Endothelial cell of umbilical vein (primary cell): ENCODE data around the gene MVD. TPM values are rescaled to one million over a fixed set of nuclear protein-coding genes. Genes with fewer than 3 reads are reported as not detected.

ENCODE experiments used
- BruUV-seq: library from RNA; stranded (reverse); fragments of 400-500 nt; replicated peaks from 2 replicates; lab custom pipeline; 2021; lab: Mats Ljungman, UMichigan
- CTCF ChIA-PET: fragments of 300-600, 350-600 bp; sonication (Branson Sonifier 250); formaldehyde crosslinking; loops from one replicate; lab custom pipeline; 2021; ENCODE audit warnings: antibody characterized with exemption, inconsistent platforms; lab: Charles Lee
- POLR2A ChIA-PET: fragments of 300-600, 350-600 bp; sonication (Branson Sonifier 250); formaldehyde crosslinking; loops from one replicate; lab custom pipeline; 2021; ENCODE audit warnings: antibody characterized with exemption, inconsistent platforms; lab: Charles Lee
- DNase-seq: peaks from one replicate; pipeline ENCODE4 v3.0.0-alpha.2; 2011; ENCODE audit warnings: low read depth, low spot score
- FAIRE-seq: peaks from 2 replicates; lab custom pipeline; 2011; peaks lifted over from hg19 to GRCh38; lab: Jason Lieb, UNC
- H2AFZ ChIP-seq: 2 replicates; pipeline ENCODE4 v1.6.0; 2012; ENCODE audit warnings: low read depth, low read length, control low read depth, inconsistent platforms
- H3K27ac ChIP-seq: 2 replicates; pipeline ENCODE4 v1.5.1; 2011; ENCODE audit warnings: low read depth, mild to moderate bottlenecking, control low read depth, low read length, moderate library complexity; ENCODE audit not compliant: insufficient read depth
- H3K27me3 ChIP-seq, 2 experiments: 2 replicates each; pipeline versions ENCODE4 v1.6.0 to v1.6.1; 2011; ENCODE audit warnings: low read length in 2 of 2, mixed read lengths in 1 of 2; ENCODE audit not compliant: control insufficient read depth in 2 of 2, insufficient read depth in 2 of 2
- H3K36me3 ChIP-seq, 2 experiments: 2 replicates in 1 of 2; 3 replicates in 1 of 2; pipeline ENCODE4 v1.5.1; 2011; ENCODE audit warnings: low read length in 2 of 2, mild to moderate bottlenecking in 1 of 2, moderate library complexity in 1 of 2; ENCODE audit not compliant: control insufficient read depth in 2 of 2, insufficient read depth in 2 of 2; ENCODE audit errors: extremely low read depth in 1 of 2
- H3K4me1 ChIP-seq: 3 replicates; pipeline ENCODE4 v1.5.1; 2011; ENCODE audit warnings: mild to moderate bottlenecking, low read length; ENCODE audit not compliant: control insufficient read depth, insufficient read depth; ENCODE audit errors: extremely low read depth
- H3K4me2 ChIP-seq: 2 replicates; pipeline ENCODE4 v1.6.1; 2011; ENCODE audit warnings: low read length, control low read depth, mixed read lengths; ENCODE audit not compliant: insufficient read depth
- H3K4me3 ChIP-seq, 3 experiments: fragments of 200-600 bp in 1 of 3; sonication (generic), shearing (Covaris generic) in 1 of 3; replicated peaks in 1 of 3; 2 replicates each; pipeline ENCODE4 v1.5.1; 2011 to 2016; ENCODE audit warnings: control low read depth in 3 of 3, low read length in 3 of 3, mild to moderate bottlenecking in 2 of 3, inconsistent platforms in 1 of 3, low read depth in 1 of 3, moderate library complexity in 1 of 3; ENCODE audit not compliant: insufficient read depth in 1 of 3
- H3K79me2 ChIP-seq: 2 replicates; pipeline ENCODE4 v1.6.0; 2012; ENCODE audit warnings: low read length, inconsistent platforms; ENCODE audit not compliant: control insufficient read depth, insufficient read depth
- H3K9ac ChIP-seq: replicated peaks from 2 replicates; pipeline ENCODE3; 2011; ENCODE audit warnings: low read length, control low read depth; ENCODE audit not compliant: insufficient read depth; ENCODE audit errors: extremely low read depth
- H3K9me1 ChIP-seq: replicated peaks from 3 replicates; pipeline ENCODE4 v1.6.0; 2011; ENCODE audit warnings: mild to moderate bottlenecking, low read length; ENCODE audit not compliant: control insufficient read depth, insufficient read depth; ENCODE audit errors: extremely low read depth
- H3K9me3 ChIP-seq: replicated peaks from 2 replicates; pipeline ENCODE4 v1.5.1; 2012; ENCODE audit warnings: low read length, inconsistent platforms; ENCODE audit not compliant: control insufficient read depth, insufficient read depth
- H4K20me1 ChIP-seq: replicated peaks from 2 replicates; pipeline ENCODE3; 2011; ENCODE audit warnings: mild to moderate bottlenecking, low read length; ENCODE audit not compliant: control insufficient read depth, insufficient read depth; ENCODE audit errors: extremely low read depth
- CTCF ChIP-seq, 2 donors: IDR thresholded peaks; 1 replicate in 1 of 2; 2 replicates in 1 of 2; pipeline ENCODE4 v1.5.1; 2011; ENCODE audit warnings: low read length in 2 of 2, mild to moderate bottlenecking in 2 of 2, moderate library complexity in 2 of 2, control low read depth in 1 of 2, inconsistent platforms in 1 of 2, low read depth in 1 of 2; ENCODE audit not compliant: insufficient read depth in 1 of 2; ENCODE audit errors: extremely low read depth in 1 of 2
- MAX ChIP-seq: IDR thresholded peaks from 2 replicates; pipeline ENCODE4 v1.6.1; 2011; ENCODE audit not compliant: insufficient read depth, insufficient read length
- dilution Hi-C: fragments of 300-500 bp; cut with MboI; formaldehyde crosslinking; loops from one replicate; pipeline ENCODE4 v1.15.0; 2019; ENCODE audit warnings: low sequenced_read_pairs; ENCODE audit not compliant: extremely low pct_ligation_motif_present
- intact Hi-C: fragments of 100-400 bp; cut with micrococcal nuclease; formaldehyde crosslinking; loops from one replicate; pipeline ENCODE4 v1.10.0; 2022
- polyA plus RNA-seq, 4 experiments: library from polyadenylated mRNA; depleted of rRNA in 3 of 4; stranded (reverse) in 3 of 4; unstranded in 1 of 4; fragments of >200 nt; gene quantifications; 2 replicates each; pipeline versions ENCODE4 v1.2.1 to v1.2.3, GENCODE V29; 2011 to 2012; ENCODE audit warnings: missing spikeins in 1 of 4
- total RNA-seq: library from RNA; stranded (reverse); gene quantifications from 2 replicates; pipeline ENCODE4 v1.2.3, GENCODE V29; 2021

Gene MVD
- total and polyA plus RNA-seq, 2 donors (not counting 3 experiments of a cell fraction or from before 2014, with no cell fraction given), result 64.4 to 142 TPM

- ChIA-PET CTCF (interaction anchor here (1.2 to 1.4 kb wide), 2 partner anchors 9 to 117 kb away, joined by 3 read pairs; no protein-coding TSS in a partner anchor), POLR2A (no interaction called here)
- FAIRE-seq, result no peak
- Histone ChIP-seq H2AFZ (no peak overlapping the region), H3K27ac (no peak overlapping the region), H3K9ac (no peak overlapping the region), H3K9me1 (no peaks in the 10 kb centered on the region), H3K79me2 (peaks cover 4% of the 10 kb centered on the region), H3K27me3 (no peaks in the 10 kb centered on the region), H3K36me3 (peaks cover 11 to 42% of the 10 kb centered on the region in 2 experiments), H3K4me3 (no peak overlapping the region), H3K4me2 (no peak overlapping the region), H4K20me1 (no peaks in the 10 kb centered on the region), H3K4me1 (no peaks in the 10 kb centered on the region), H3K9me3 (no peaks in the 10 kb centered on the region)
- TF ChIP-seq MAX (no peak), CTCF (IDR thresholded peaks at IDR 0.05; ENCODE audit: extremely low read depth in 1 of 2, insufficient read depth in 1 of 2, low read depth in 1 of 2, low read length in 2 of 2) (no peak)
- DNase-seq, result no peak
- dilution Hi-C loops, result no loop called here
- BruUV-seq, result no TSS peak
- intact Hi-C loops, result no loop called here
These were observed 42.8 kb downstream of the MVD start for GRCh38 chr16:88619859-88620815.
